DND-41 (cell line): ENCODE results near the gene MMP14.

Source experiments
- ATAC-seq: fragments of 200-7000 bp; cut with Tn5 transposase; 3 replicates; pipeline ENCODE4 v1.9.1; 2021; ENCODE audit warnings: low read depth; ENCODE audit not compliant: insufficient read depth
- DNase-seq: peaks from one replicate; pipeline ENCODE4 v3.0.0-alpha.2; 2020
- H2AFZ ChIP-seq: 2 replicates; pipeline ENCODE4 v1.6.0; 2012; ENCODE audit warnings: low read depth, low read length
- H3K27ac ChIP-seq: 2 replicates; pipeline ENCODE4 v1.5.1; 2012; ENCODE audit warnings: low read length, inconsistent platforms
- H3K27me3 ChIP-seq: fragments of 200-600 bp; sonication (generic); 2 replicates; pipeline ENCODE4 v1.6.0; 2012; ENCODE audit warnings: low read length, mild to moderate bottlenecking, inconsistent platforms; ENCODE audit not compliant: insufficient read depth, poor library complexity
- H3K36me3 ChIP-seq: 2 replicates; pipeline ENCODE4 v1.5.1; 2012; ENCODE audit warnings: low read length, inconsistent platforms; ENCODE audit not compliant: insufficient read depth
- H3K4me1 ChIP-seq: 2 replicates; pipeline ENCODE4 v1.5.1; 2012; ENCODE audit warnings: mild to moderate bottlenecking, low read length; ENCODE audit not compliant: insufficient read depth
- H3K4me2 ChIP-seq: 2 replicates; pipeline ENCODE4 v1.6.0; 2012; ENCODE audit warnings: mild to moderate bottlenecking, moderate library complexity, low read length, inconsistent platforms; ENCODE audit not compliant: insufficient read depth
- H3K4me3 ChIP-seq, 2 experiments: fragments of 200-600 bp in 1 of 2; shearing (Covaris generic) in 1 of 2; 2 replicates each; pipeline ENCODE4 v1.5.1; 2012 to 2016; ENCODE audit warnings: inconsistent platforms in 2 of 2, low read length in 2 of 2, mild to moderate bottlenecking in 2 of 2, low read depth in 1 of 2, moderate library complexity in 1 of 2
- H3K79me2 ChIP-seq: 2 replicates; pipeline ENCODE4 v1.6.0; 2012; ENCODE audit warnings: low read length, inconsistent platforms; ENCODE audit not compliant: insufficient read depth
- H3K9ac ChIP-seq: 2 replicates; pipeline ENCODE4 v1.6.0; 2012; ENCODE audit warnings: low read depth, mild to moderate bottlenecking, inconsistent platforms, low read length, moderate library complexity
- H3K9me3 ChIP-seq: 2 replicates; pipeline ENCODE4 v1.5.1; 2012; ENCODE audit warnings: low read length, moderate library complexity, mild to moderate bottlenecking, inconsistent platforms; ENCODE audit not compliant: insufficient read depth, severe bottlenecking
- H4K20me1 ChIP-seq: 2 replicates; pipeline ENCODE4 v1.6.0; 2012; ENCODE audit warnings: low read length; ENCODE audit not compliant: insufficient read depth
- EZH2 ChIP-seq: IDR thresholded peaks from 3 replicates; pipeline ENCODE4 v1.6.1; 2012; ENCODE audit warnings: borderline replicate concordance, low read depth, mild to moderate bottlenecking, moderate library complexity, low read length, inconsistent platforms; ENCODE audit not compliant: severe bottlenecking
- TF ChIP-seq, protein P1 (sequence below): IDR thresholded peaks from 2 replicates; pipeline ENCODE4 v1.5.1; 2012; ENCODE audit warnings: borderline replicate concordance, low read length, moderate library complexity, mild to moderate bottlenecking; ENCODE audit not compliant: poor library complexity, severe bottlenecking; ENCODE audit errors: extremely low read depth

MMP14 gene

DNA sequence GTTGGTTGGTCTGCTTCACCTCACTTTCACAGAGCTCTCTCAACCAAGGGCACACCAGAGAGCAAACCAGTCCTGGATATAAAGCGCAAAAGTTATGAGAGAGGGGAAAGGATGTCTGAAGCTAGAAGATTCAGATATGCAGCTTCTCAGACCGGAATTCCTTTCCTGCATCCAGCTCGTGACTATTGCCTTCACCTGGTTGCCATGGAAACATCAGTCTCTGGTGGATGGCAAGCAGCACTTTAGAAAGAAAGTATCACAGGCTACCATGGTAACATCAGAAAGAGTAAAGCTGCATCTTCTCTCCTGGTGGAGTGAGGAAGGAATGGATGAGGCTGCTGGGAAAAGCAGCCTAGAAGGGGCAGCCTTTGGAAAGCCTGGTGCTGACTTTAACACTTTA lies 60.4 kb downstream of the MMP14 start:
- no peak overlapping the region for H3K4me3 ChIP-seq
- H4K20me1 ChIP-seq, result peaks cover 9% of the 10 kb centered on the region; the same call in 1 of the 2 replicates
- no peak overlapping the region for H3K4me2 ChIP-seq
- peaks cover 29% of the 10 kb centered on the region for H3K36me3 ChIP-seq
- H3K27ac ChIP-seq, result no peak overlapping the region
- TF ChIP-seq, protein P1, sequence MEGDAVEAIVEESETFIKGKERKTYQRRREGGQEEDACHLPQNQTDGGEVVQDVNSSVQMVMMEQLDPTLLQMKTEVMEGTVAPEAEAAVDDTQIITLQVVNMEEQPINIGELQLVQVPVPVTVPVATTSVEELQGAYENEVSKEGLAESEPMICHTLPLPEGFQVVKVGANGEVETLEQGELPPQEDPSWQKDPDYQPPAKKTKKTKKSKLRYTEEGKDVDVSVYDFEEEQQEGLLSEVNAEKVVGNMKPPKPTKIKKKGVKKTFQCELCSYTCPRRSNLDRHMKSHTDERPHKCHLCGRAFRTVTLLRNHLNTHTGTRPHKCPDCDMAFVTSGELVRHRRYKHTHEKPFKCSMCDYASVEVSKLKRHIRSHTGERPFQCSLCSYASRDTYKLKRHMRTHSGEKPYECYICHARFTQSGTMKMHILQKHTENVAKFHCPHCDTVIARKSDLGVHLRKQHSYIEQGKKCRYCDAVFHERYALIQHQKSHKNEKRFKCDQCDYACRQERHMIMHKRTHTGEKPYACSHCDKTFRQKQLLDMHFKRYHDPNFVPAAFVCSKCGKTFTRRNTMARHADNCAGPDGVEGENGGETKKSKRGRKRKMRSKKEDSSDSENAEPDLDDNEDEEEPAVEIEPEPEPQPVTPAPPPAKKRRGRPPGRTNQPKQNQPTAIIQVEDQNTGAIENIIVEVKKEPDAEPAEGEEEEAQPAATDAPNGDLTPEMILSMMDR, result no peak
- TF ChIP-seq EZH2, result no peak
- no peak for DNase-seq
- H3K27me3 ChIP-seq, result no peaks in the 10 kb centered on the region
- no peaks in the 10 kb centered on the region for H3K4me1 ChIP-seq
- H3K79me2 ChIP-seq, result no peaks in the 10 kb centered on the region
- no peak overlapping the region for H2AFZ ChIP-seq
- H3K9me3 ChIP-seq, result no peaks in the 10 kb centered on the region
- ATAC-seq, result no peak
- no peak overlapping the region for H3K9ac ChIP-seq

DNA sequence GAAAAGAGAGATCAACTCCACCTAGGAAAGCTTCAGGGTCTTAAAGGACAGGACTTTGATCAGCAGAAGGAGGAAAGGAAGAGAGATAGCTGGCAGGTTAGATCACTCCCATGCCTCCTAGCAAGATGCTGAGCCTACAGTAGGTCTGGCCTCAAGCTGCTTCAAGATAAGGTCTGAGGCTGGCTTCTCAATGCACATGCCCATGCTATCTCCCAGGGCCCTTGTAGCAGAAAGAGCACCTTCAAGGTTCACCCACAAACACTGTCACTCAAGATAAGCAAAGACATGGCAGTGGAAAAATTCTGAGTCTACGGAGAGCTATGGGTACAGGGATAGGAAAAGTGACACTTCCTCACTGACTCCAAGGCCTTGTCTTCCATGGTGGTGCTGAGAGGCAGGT lies 61.0 kb downstream of the MMP14 start:
- H3K4me2 ChIP-seq, result no peak overlapping the region
- no peak overlapping the region for H3K27ac ChIP-seq
- peaks cover 35% of the 10 kb centered on the region for H3K36me3 ChIP-seq
- H3K4me3 ChIP-seq, result no peak overlapping the region
- TF ChIP-seq, protein P1, result no peak
- no peak for TF ChIP-seq EZH2
- no peaks in the 10 kb centered on the region for H3K27me3 ChIP-seq
- no peaks in the 10 kb centered on the region for H3K9me3 ChIP-seq
- ATAC-seq, result no peak
- H4K20me1 ChIP-seq, result peaks cover 9% of the 10 kb centered on the region; the same call in 1 of the 2 replicates
- H3K4me1 ChIP-seq, result no peaks in the 10 kb centered on the region
- H2AFZ ChIP-seq, result no peak overlapping the region
- H3K79me2 ChIP-seq, result no peaks in the 10 kb centered on the region
- DNase-seq, result no peak
- H3K9ac ChIP-seq, result no peak overlapping the region
